Glutamatergic neuron (in vitro differentiated cells): Measurements from ENCODE around the gene VAPA. TPM values are rescaled to one million over a fixed set of nuclear protein-coding genes. Genes with fewer than 3 reads are reported as not detected.

ENCODE experiments used
- DNase-seq: peaks from one replicate; pipeline ENCODE4 v3.0.0; 2022
- H3K27ac Mint-ChIP-seq: one replicate; pipeline ENCODE4 v1.8.0; 2020; ENCODE audit warnings: mild to moderate bottlenecking, mixed read lengths, inconsistent platforms; ENCODE audit not compliant: unreplicated experiment
- H3K27me3 Mint-ChIP-seq: one replicate; pipeline ENCODE4 v1.8.0; 2020; ENCODE audit warnings: mild to moderate bottlenecking, moderate library complexity, mixed read lengths, inconsistent platforms; ENCODE audit not compliant: unreplicated experiment
- H3K36me3 Mint-ChIP-seq: one replicate; pipeline ENCODE4 v1.8.0; 2020; ENCODE audit warnings: mild to moderate bottlenecking, mixed read lengths, inconsistent platforms; ENCODE audit not compliant: unreplicated experiment
- H3K4me1 Mint-ChIP-seq: one replicate; pipeline ENCODE4 v1.8.0; 2020; ENCODE audit warnings: mild to moderate bottlenecking, low read depth, mixed read lengths, inconsistent platforms; ENCODE audit not compliant: unreplicated experiment
- H3K4me3 Mint-ChIP-seq: one replicate; pipeline ENCODE4 v1.8.0; 2020; ENCODE audit warnings: mild to moderate bottlenecking, mixed read lengths, inconsistent platforms; ENCODE audit not compliant: unreplicated experiment
- H3K9me3 Mint-ChIP-seq: one replicate; pipeline ENCODE4 v1.8.0; 2020; ENCODE audit warnings: mild to moderate bottlenecking, moderate library complexity, mixed read lengths, inconsistent platforms; ENCODE audit not compliant: unreplicated experiment
- total RNA-seq: library from RNA; stranded (reverse); fragmentation: NEBNext Ultra II Directional; extraction: Animal tissue kit (Norgen Biotek cat#: 25700); gene quantifications from one replicate; pipeline ENCODE4 v1.2.1, GENCODE V29; 2021; ENCODE audit not compliant: unreplicated experiment
- TF ChIP-seq, protein P1 (sequence below): fragments of 200-600 bp; sonication (generic); IDR thresholded peaks from one replicate; pipeline ENCODE4 v1.5.0; 2021; ENCODE audit not compliant: partially characterized antibody, unreplicated experiment

Gene VAPA
- total RNA-seq, 1 donor from 2014 or later: 187 TPM

DNA sequence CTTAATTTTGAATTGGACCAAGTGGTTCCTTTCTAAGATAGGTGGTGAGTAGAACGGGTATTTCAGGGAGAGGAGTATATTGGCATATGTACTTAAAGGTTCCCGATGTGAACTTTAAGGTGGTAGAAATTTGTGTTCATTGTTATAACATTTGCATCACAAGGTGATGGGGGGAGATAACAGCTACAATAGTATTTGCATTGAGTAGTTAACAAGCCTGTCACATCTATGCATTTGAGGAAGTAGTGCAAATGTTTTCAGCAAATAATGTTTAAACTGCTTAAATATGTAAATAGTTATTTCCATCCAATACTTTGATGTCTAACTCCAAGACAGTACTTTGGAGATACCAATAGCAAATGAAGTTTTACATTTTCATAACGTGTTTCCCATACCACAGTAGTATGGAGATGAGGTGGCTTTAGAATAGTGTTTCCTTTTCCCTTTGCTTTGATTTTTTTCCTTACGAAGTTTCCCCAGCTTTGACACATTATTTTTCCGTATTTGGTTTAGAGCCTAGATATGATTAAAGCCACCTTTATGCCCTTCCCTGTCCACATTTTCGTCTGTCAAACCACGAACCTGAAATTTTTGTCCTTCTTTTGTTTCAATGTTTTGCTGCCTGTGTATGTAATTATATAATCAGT lies 46.6 kb downstream of the VAPA start:
- H3K27ac Mint-ChIP-seq: peak overlapping the region; percentile 91
- DNase-seq: no peak
- H3K9me3 Mint-ChIP-seq: no peaks in the 10 kb centered on the region
- TF ChIP-seq, protein P1, sequence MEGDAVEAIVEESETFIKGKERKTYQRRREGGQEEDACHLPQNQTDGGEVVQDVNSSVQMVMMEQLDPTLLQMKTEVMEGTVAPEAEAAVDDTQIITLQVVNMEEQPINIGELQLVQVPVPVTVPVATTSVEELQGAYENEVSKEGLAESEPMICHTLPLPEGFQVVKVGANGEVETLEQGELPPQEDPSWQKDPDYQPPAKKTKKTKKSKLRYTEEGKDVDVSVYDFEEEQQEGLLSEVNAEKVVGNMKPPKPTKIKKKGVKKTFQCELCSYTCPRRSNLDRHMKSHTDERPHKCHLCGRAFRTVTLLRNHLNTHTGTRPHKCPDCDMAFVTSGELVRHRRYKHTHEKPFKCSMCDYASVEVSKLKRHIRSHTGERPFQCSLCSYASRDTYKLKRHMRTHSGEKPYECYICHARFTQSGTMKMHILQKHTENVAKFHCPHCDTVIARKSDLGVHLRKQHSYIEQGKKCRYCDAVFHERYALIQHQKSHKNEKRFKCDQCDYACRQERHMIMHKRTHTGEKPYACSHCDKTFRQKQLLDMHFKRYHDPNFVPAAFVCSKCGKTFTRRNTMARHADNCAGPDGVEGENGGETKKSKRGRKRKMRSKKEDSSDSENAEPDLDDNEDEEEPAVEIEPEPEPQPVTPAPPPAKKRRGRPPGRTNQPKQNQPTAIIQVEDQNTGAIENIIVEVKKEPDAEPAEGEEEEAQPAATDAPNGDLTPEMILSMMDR: no peak
- no peaks in the 10 kb centered on the region for H3K36me3 Mint-ChIP-seq
- no peaks in the 10 kb centered on the region for H3K27me3 Mint-ChIP-seq
- no peak overlapping the region for H3K4me3 Mint-ChIP-seq
- peaks cover 18% of the 10 kb centered on the region for H3K4me1 Mint-ChIP-seq

DNA sequence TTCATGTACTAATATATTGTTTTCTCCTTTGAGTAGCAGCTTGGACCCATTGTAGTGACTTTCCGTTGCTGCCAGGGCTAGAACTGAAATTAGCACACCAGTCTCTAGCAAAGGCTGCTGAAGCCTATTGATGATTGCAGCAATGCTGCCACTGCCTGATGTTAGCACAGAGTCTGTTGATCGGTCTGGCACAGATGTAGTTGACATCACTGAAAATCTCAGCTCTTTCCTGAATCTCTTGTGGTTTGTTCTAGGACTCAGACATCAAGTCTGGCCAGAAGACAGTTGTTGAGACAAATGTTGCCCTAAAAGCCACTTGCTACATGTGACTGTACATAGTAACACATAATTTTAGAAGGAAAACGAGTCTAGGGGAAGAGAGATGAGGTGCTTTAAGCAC lies 47.2 kb downstream of the VAPA start:
- H3K9me3 Mint-ChIP-seq: no peaks in the 10 kb centered on the region
- no peak for DNase-seq

DNA sequence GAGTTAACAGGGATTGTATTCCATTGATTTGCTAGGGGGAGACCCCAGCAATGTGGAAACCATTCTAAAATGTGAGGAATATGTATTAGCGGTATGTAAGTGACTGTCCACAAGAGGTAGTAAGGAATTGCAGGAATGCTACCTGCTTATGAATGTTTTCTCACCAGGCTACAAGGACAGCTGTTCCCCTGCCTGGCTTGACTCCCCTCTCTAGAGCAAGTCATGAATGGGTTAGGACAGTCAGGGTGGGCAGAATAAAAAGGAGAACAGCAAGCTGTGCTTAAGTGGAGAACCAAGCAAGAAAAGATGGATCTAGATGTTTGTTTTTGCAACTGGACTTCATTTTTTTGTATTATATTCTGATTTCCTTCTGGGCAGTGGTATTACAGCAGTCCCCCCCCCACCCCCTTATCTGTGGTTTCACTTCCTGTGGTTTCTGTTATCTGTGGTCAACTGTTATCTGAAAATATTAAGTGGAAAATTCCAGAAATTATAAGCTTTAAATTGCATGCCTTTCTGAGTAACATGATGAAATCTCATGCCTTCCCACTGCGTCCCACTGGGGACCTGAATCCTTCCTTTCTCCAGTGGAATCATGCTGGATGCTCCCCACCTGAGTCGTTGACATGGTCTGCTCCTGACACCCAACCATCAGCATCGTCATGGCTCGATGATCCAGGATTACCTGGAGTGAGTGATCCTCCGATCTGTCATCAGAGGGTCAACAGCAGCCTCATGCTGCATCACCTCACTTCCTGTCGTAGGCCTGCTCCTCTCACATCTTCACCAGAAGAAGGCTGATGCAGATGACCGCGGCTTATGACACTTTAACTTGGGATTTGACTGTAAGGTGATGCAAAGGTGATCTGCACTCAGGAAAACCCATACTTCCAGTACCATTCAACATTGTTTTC lies 52.2 kb downstream of the VAPA start:
- TF ChIP-seq, protein P1: no peak
- no peak overlapping the region for H3K27ac Mint-ChIP-seq
- DNase-seq: no peak
- H3K36me3 Mint-ChIP-seq: peaks cover 4% of the 10 kb centered on the region
- no peaks in the 10 kb centered on the region for H3K9me3 Mint-ChIP-seq
- peaks cover 2% of the 10 kb centered on the region for H3K27me3 Mint-ChIP-seq
- no peak overlapping the region for H3K4me3 Mint-ChIP-seq
- peaks cover 21% of the 10 kb centered on the region for H3K4me1 Mint-ChIP-seq

More for the DNA sequence above, 47.2 kb downstream of the VAPA start:
- peak overlapping the region; percentile 91 for H3K27ac Mint-ChIP-seq
- H3K4me3 Mint-ChIP-seq: no peak overlapping the region
- no peaks in the 10 kb centered on the region for H3K36me3 Mint-ChIP-seq
- no peaks in the 10 kb centered on the region for H3K27me3 Mint-ChIP-seq
- peaks cover 18% of the 10 kb centered on the region for H3K4me1 Mint-ChIP-seq
- TF ChIP-seq, protein P1: no peak

DNA sequence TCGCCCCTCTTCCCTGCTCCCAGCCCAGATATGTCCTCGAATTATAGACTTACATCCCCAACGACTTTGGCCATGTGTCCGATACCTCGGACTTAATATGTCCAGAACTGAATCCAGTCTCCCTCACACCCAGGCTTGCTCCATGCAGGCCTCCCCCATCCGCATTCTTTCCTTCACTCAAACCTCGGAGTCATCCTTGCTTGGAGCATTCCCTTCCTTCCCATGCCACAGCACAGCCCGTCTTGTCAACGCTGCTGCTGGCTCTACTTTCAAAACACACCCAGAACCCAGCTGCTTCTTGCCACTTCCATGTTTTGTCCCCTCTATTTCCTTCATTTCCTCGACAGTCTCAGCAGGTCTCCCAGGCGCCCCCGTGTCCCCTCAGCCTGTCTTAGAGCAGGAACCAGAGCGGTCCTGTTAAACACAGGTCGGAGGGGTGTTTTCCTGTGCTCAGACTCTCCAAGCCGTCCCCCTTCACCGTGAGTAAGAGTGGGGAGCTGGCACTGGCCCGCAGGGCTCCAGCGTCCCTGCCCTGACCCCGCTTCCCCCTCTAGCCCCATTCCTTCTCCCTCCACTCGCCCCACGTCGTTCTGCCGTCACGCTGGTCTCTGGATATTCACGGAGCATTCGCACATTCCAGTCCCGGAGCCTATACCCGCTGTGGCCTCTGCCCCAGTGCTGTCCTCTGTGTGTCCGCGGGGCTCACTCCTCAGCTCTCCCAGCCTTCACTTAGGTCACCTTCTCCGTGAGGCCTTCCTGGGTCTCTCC lies 54.4 kb downstream of the VAPA start:
- no peaks in the 10 kb centered on the region for H3K9me3 Mint-ChIP-seq
- peaks cover 28% of the 10 kb centered on the region for H3K4me1 Mint-ChIP-seq
- TF ChIP-seq, protein P1: no peak
- H3K27me3 Mint-ChIP-seq: peaks cover 2% of the 10 kb centered on the region
- no peak for DNase-seq
- no peak overlapping the region for H3K27ac Mint-ChIP-seq
- H3K4me3 Mint-ChIP-seq: no peak overlapping the region
- peaks cover 4% of the 10 kb centered on the region for H3K36me3 Mint-ChIP-seq
